CD4-positive, alpha-beta T cell treated with Interleukin-21 for 1 hour (primary cell): ENCODE measurements around the gene GRAMD2B.
"Not testable (repeated sequence)": the region's sequence is repeated elsewhere in the genome, so short reads cannot be mapped to it uniquely, and the experiment has no call there.

ENCODE experiments used
- DNase-seq: peaks from one replicate; pipeline ENCODE4 v3.0.0-alpha.2; 2020

GRAMD2B gene

GRCh38 chr5:126422994-126423788, at the start of gene GRAMD2B:
Gene GRAMD2B, plus strand, starts transcription at chr5:126423409. Its CDS starts 198 bp downstream, at chr5:126423607.
- DNase-seq: peak; percentile 81

- no peak for DNase-seq
Observed at GRCh38 chr5:126374109-126374416, 49.1 kb upstream of the GRAMD2B start.

- no peak for DNase-seq
Observed at GRCh38 chr5:126376443-126376842, 46.8 kb upstream of the GRAMD2B start.

GRCh38 chr5:126377424-126377823, 45.8 kb upstream of the GRAMD2B start:
- no peak for DNase-seq

- DNase-seq: not testable (repeated sequence)
Observed at GRCh38 chr5:126380316-126380715, 42.9 kb upstream of the GRAMD2B start.

GRCh38 chr5:126383246-126383645, 40.0 kb upstream of the GRAMD2B start:
- no peak for DNase-seq

GRCh38 chr5:126383776-126384175, 39.4 kb upstream of the GRAMD2B start:
- DNase-seq: no peak

GRCh38 chr5:126384985-126385384, 38.2 kb upstream of the GRAMD2B start:
- no peak for DNase-seq

GRCh38 chr5:126385524-126386502, 37.4 kb upstream of the GRAMD2B start:
- DNase-seq: no peak

GRCh38 chr5:126389179-126389578, 34.0 kb upstream of the GRAMD2B start:
- DNase-seq: no peak

GRCh38 chr5:126390051-126390450, 33.2 kb upstream of the GRAMD2B start:
- DNase-seq: no peak

GRCh38 chr5:126391386-126391785, 31.8 kb upstream of the GRAMD2B start:
- no peak for DNase-seq

- DNase-seq: no peak
Observed at GRCh38 chr5:126394211-126394788, 28.9 kb upstream of the GRAMD2B start.

GRCh38 chr5:126395198-126395597, 28.0 kb upstream of the GRAMD2B start:
- no peak for DNase-seq

- DNase-seq: no peak
Observed at GRCh38 chr5:126395605-126396004, 27.6 kb upstream of the GRAMD2B start.

- not testable (repeated sequence) for DNase-seq
Observed at GRCh38 chr5:126396721-126397120, 26.5 kb upstream of the GRAMD2B start.

GRCh38 chr5:126398791-126399190, 24.4 kb upstream of the GRAMD2B start:
- DNase-seq: no peak

GRCh38 chr5:126400621-126401251, 22.5 kb upstream of the GRAMD2B start:
- DNase-seq: no peak

- no peak for DNase-seq
Observed at GRCh38 chr5:126402621-126403555, 20.3 kb upstream of the GRAMD2B start.

GRCh38 chr5:126403876-126404275, 19.3 kb upstream of the GRAMD2B start:
- no peak for DNase-seq

GRCh38 chr5:126410623-126411022, 12.6 kb upstream of the GRAMD2B start:
- no peak for DNase-seq

GRCh38 chr5:126413856-126414255, 9.4 kb upstream of the GRAMD2B start:
- DNase-seq: no peak
